Activated CD4-positive, alpha-beta T cell treated with anti-CD3 and anti-CD28 coated beads, Interleukin-2, amount 10 ng/mL, durations not matched to agents 7 days and 5 days (primary cell): ENCODE results near the gene BTBD8. TPM values are rescaled to one million over a fixed set of nuclear protein-coding genes. Genes with fewer than 3 reads are reported as not detected.

Experiments
- CTCF ChIA-PET: fragments of 350-600 bp; sonication (Branson Sonifier 250); formaldehyde crosslinking; loops from one replicate; lab custom pipeline; 2021; ENCODE audit warnings: antibody characterized with exemption; lab: Charles Lee
- POLR2A ChIA-PET: fragments of 350-600 bp; sonication (Branson Sonifier 250); formaldehyde crosslinking; loops from one replicate; lab custom pipeline; 2021; ENCODE audit warnings: antibody characterized with exemption; lab: Charles Lee
- DNase-seq: peaks from one replicate; pipeline ENCODE4 v3.0.0-alpha.2; 2020
- H3K27ac Mint-ChIP-seq: one replicate; pipeline ENCODE4 v1.8.0; 2021; ENCODE audit warnings: mild to moderate bottlenecking, moderate library complexity, mixed read lengths
- H3K27me3 Mint-ChIP-seq: one replicate; pipeline ENCODE4 v1.8.0; 2021; ENCODE audit warnings: mixed read lengths
- H3K36me3 Mint-ChIP-seq: one replicate; pipeline ENCODE4 v1.8.0; 2021; ENCODE audit warnings: low read depth, mixed read lengths
- H3K4me1 Mint-ChIP-seq: one replicate; pipeline ENCODE4 v1.8.0; 2021; ENCODE audit warnings: mixed read lengths
- H3K4me3 Mint-ChIP-seq: one replicate; pipeline ENCODE4 v1.8.0; 2021; ENCODE audit warnings: mild to moderate bottlenecking, moderate library complexity, mixed read lengths
- H3K9me3 Mint-ChIP-seq: one replicate; pipeline ENCODE4 v1.8.0; 2021; ENCODE audit warnings: mixed read lengths
- total RNA-seq, 2 experiments: library from RNA; stranded (reverse); gene quantifications; one replicate each; pipeline ENCODE4 v1.2.3, GENCODE V29; 2021

BTBD8 gene
- total RNA-seq, 2 experiments from 2014 or later, result 1.6 to 2.7 TPM

GRCh38 chr1:92105546-92106081 lies 25.5 kb downstream of the BTBD8 start:
- ChIA-PET POLR2A (no interaction called here), CTCF (interaction anchor here (0.8 kb wide), 1 partner anchor 45 kb away, joined by 3 read pairs; no protein-coding TSS in a partner anchor)
- Mint-ChIP-seq H3K27me3 (no peaks in the 10 kb centered on the region), H3K4me1 (no peaks in the 10 kb centered on the region), H3K9me3 (no peaks in the 10 kb centered on the region), H3K27ac (no peak overlapping the region), H3K4me3 (no peak overlapping the region), H3K36me3 (no peaks in the 10 kb centered on the region)
- DNase-seq, result no peak

- ChIA-PET CTCF (no interaction called here), POLR2A (no interaction called here)
Observed at GRCh38 chr1:92108631-92109030, 28.5 kb downstream of the BTBD8 start.

GRCh38 chr1:92117526-92117925 lies 37.4 kb downstream of the BTBD8 start:
- POLR2A ChIA-PET, result no interaction called here
- CTCF ChIA-PET, result interaction anchor here (0.5 to 1.5 kb wide), 3 partner anchors 13 to 81 kb away, joined by 4 to 6 read pairs (median 4); no protein-coding TSS in a partner anchor
- Mint-ChIP-seq H3K27me3 (no peaks in the 10 kb centered on the region), H3K4me1 (peaks cover 10% of the 10 kb centered on the region), H3K27ac (no peak overlapping the region), H3K36me3 (no peaks in the 10 kb centered on the region), H3K4me3 (no peak overlapping the region), H3K9me3 (no peaks in the 10 kb centered on the region)
- DNase-seq, result no peak

More at GRCh38 chr1:92108631-92109030, 28.5 kb downstream of the BTBD8 start:
- Mint-ChIP-seq H3K4me1 (no peaks in the 10 kb centered on the region), H3K9me3 (no peaks in the 10 kb centered on the region), H3K27me3 (no peaks in the 10 kb centered on the region), H3K36me3 (no peaks in the 10 kb centered on the region), H3K27ac (no peak overlapping the region), H3K4me3 (no peak overlapping the region)
- no peak for DNase-seq

GRCh38 chr1:92118826-92119225 lies 38.7 kb downstream of the BTBD8 start:
- ChIA-PET POLR2A (no interaction called here), CTCF (interaction anchor here (0.6 to 0.7 kb wide), 2 partner anchors 288 to 1280 kb away, joined by 3 read pairs; no protein-coding TSS in a partner anchor)
- Mint-ChIP-seq H3K4me1 (peaks cover 12% of the 10 kb centered on the region), H3K36me3 (no peaks in the 10 kb centered on the region), H3K4me3 (no peak overlapping the region), H3K27me3 (no peaks in the 10 kb centered on the region), H3K9me3 (no peaks in the 10 kb centered on the region), H3K27ac (no peak overlapping the region)
- no peak for DNase-seq

- POLR2A ChIA-PET, result no interaction called here
- Mint-ChIP-seq H3K4me1 (peaks cover 8% of the 10 kb centered on the region), H3K9me3 (no peaks in the 10 kb centered on the region), H3K27me3 (no peaks in the 10 kb centered on the region), H3K36me3 (no peaks in the 10 kb centered on the region), H3K27ac (no peak overlapping the region), H3K4me3 (no peak overlapping the region)
- DNase-seq, result peak; percentile 11
- CTCF ChIA-PET, result interaction anchor here (1.1 kb wide), 1 partner anchor 48 kb away, joined by 3 read pairs; no protein-coding TSS in a partner anchor
Observed at GRCh38 chr1:92123868-92124267, 43.7 kb downstream of the BTBD8 start.

- Mint-ChIP-seq H3K4me3 (no peak overlapping the region), H3K36me3 (no peaks in the 10 kb centered on the region), H3K27me3 (no peaks in the 10 kb centered on the region), H3K9me3 (no peaks in the 10 kb centered on the region), H3K4me1 (peaks cover 8% of the 10 kb centered on the region), H3K27ac (no peak overlapping the region)
- no peak for DNase-seq
- POLR2A ChIA-PET, result no interaction called here
- CTCF ChIA-PET, result interaction anchor here (0.6 kb wide), 1 partner anchor 21 kb away, joined by 3 read pairs; no protein-coding TSS in a partner anchor
Observed at GRCh38 chr1:92125204-92125603, 45.1 kb downstream of the BTBD8 start.

GRCh38 chr1:92126088-92126487 lies 45.9 kb downstream of the BTBD8 start:
- ChIA-PET POLR2A (no interaction called here), CTCF (no interaction called here)
- Mint-ChIP-seq H3K9me3 (no peaks in the 10 kb centered on the region), H3K27me3 (no peaks in the 10 kb centered on the region), H3K4me1 (peaks cover 8% of the 10 kb centered on the region), H3K36me3 (no peaks in the 10 kb centered on the region), H3K27ac (no peak overlapping the region), H3K4me3 (no peak overlapping the region)
- DNase-seq, result no peak

- no peak overlapping the region for H3K4me3 Mint-ChIP-seq
- no peak for DNase-seq
- no peaks in the 10 kb centered on the region for H3K9me3 Mint-ChIP-seq
- no peaks in the 10 kb centered on the region for H3K27me3 Mint-ChIP-seq
- no peak overlapping the region for H3K27ac Mint-ChIP-seq
- POLR2A ChIA-PET, result no interaction called here
- CTCF ChIA-PET, result no interaction called here
- H3K36me3 Mint-ChIP-seq, result no peaks in the 10 kb centered on the region
- no peaks in the 10 kb centered on the region for H3K4me1 Mint-ChIP-seq
Observed at GRCh38 chr1:92134331-92134730, 54.2 kb downstream of the BTBD8 start.

- DNase-seq, result no peak
- POLR2A ChIA-PET, result no interaction called here
- H3K9me3 Mint-ChIP-seq, result no peaks in the 10 kb centered on the region
- no peak overlapping the region for H3K27ac Mint-ChIP-seq
- H3K4me3 Mint-ChIP-seq, result no peak overlapping the region
- no peaks in the 10 kb centered on the region for H3K36me3 Mint-ChIP-seq
- CTCF ChIA-PET, result no interaction called here
- no peaks in the 10 kb centered on the region for H3K4me1 Mint-ChIP-seq
- no peaks in the 10 kb centered on the region for H3K27me3 Mint-ChIP-seq
Observed at GRCh38 chr1:92136341-92136740, 56.2 kb downstream of the BTBD8 start.

- Mint-ChIP-seq H3K4me3 (no peak overlapping the region), H3K36me3 (peaks cover 5% of the 10 kb centered on the region), H3K27ac (no peak overlapping the region), H3K4me1 (no peaks in the 10 kb centered on the region), H3K9me3 (peaks cover 15% of the 10 kb centered on the region), H3K27me3 (no peaks in the 10 kb centered on the region)
- ChIA-PET CTCF (no interaction called here), POLR2A (no interaction called here)
- no peak for DNase-seq
Observed at GRCh38 chr1:92154934-92155333, 74.8 kb downstream of the BTBD8 start.

- Mint-ChIP-seq H3K4me1 (no peaks in the 10 kb centered on the region), H3K27ac (no peak overlapping the region), H3K36me3 (peaks cover 11% of the 10 kb centered on the region), H3K4me3 (no peak overlapping the region), H3K9me3 (peaks cover 28% of the 10 kb centered on the region), H3K27me3 (no peaks in the 10 kb centered on the region)
- DNase-seq, result no peak
- ChIA-PET CTCF (interaction anchor here (0.6 kb wide), 1 partner anchor 362 kb away, joined by 4 read pairs; no protein-coding TSS in a partner anchor), POLR2A (no interaction called here)
Observed at GRCh38 chr1:92159593-92159992, 79.4 kb downstream of the BTBD8 start.

GRCh38 chr1:92165389-92165788 lies 85.2 kb downstream of the BTBD8 start:
- ChIA-PET POLR2A (no interaction called here), CTCF (interaction anchor here (0.6 kb wide), 1 partner anchor 9 kb away, joined by 3 read pairs; no protein-coding TSS in a partner anchor)
- Mint-ChIP-seq H3K36me3 (peaks cover 2% of the 10 kb centered on the region), H3K4me3 (no peak overlapping the region), H3K4me1 (no peaks in the 10 kb centered on the region), H3K27me3 (no peaks in the 10 kb centered on the region), H3K9me3 (peaks cover 9% of the 10 kb centered on the region), H3K27ac (no peak overlapping the region)
- no peak for DNase-seq

- Mint-ChIP-seq H3K9me3 (no peaks in the 10 kb centered on the region), H3K27ac (no peak overlapping the region), H3K27me3 (no peaks in the 10 kb centered on the region), H3K4me3 (no peak overlapping the region), H3K36me3 (no peaks in the 10 kb centered on the region), H3K4me1 (no peaks in the 10 kb centered on the region)
- ChIA-PET POLR2A (no interaction called here), CTCF (interaction anchor here (0.9 kb wide), 1 partner anchor 17 kb away, joined by 3 read pairs; no protein-coding TSS in a partner anchor)
- no peak for DNase-seq
Observed at GRCh38 chr1:92167151-92167550, 87.0 kb downstream of the BTBD8 start.

- Mint-ChIP-seq H3K36me3 (no peaks in the 10 kb centered on the region), H3K27ac (no peak overlapping the region), H3K27me3 (no peaks in the 10 kb centered on the region), H3K4me3 (no peak overlapping the region), H3K4me1 (no peaks in the 10 kb centered on the region), H3K9me3 (no peaks in the 10 kb centered on the region)
- POLR2A ChIA-PET, result no interaction called here
- DNase-seq, result no peak
- CTCF ChIA-PET, result no interaction called here
Observed at GRCh38 chr1:92168657-92169056, 88.5 kb downstream of the BTBD8 start.
